CD4-positive, alpha-beta T cell (primary cell): ENCODE results near the gene TMEM69. TPM values are rescaled to one million over a fixed set of nuclear protein-coding genes. Genes with fewer than 3 reads are reported as not detected.
"Not testable (repeated sequence)": the region's sequence is repeated elsewhere in the genome, so short reads cannot be mapped to it uniquely, and the experiment has no call there.

ENCODE experiments used
- ATAC-seq: fragments of 200-7000 bp; cut with Tn5 transposase; one replicate; pipeline ENCODE4 v1.10.0; 2022; ENCODE audit warnings: mild to moderate bottlenecking; ENCODE audit not compliant: poor library complexity
- CTCF ChIA-PET: fragments of 350-600 bp; sonication (Branson Sonifier 250); formaldehyde crosslinking; loops from one replicate; lab custom pipeline; 2021; ENCODE audit warnings: antibody characterized with exemption, inconsistent platforms; lab: Charles Lee
- POLR2A ChIA-PET: fragments of 350-600 bp; sonication (Branson Sonifier 250); formaldehyde crosslinking; loops from one replicate; lab custom pipeline; 2021; ENCODE audit warnings: antibody characterized with exemption, inconsistent platforms; lab: Charles Lee
- DNase-seq, 14 experiments: peaks; one replicate each; pipeline ENCODE4 v3.0.0-alpha.2; 2013 to 2020; ENCODE audit warnings: mixed read lengths in 2 of 14
- H3K27ac ChIP-seq, 2 donors: one replicate each; pipeline versions ENCODE4 v1.5.1 to v1.7.0; 2013; ENCODE audit warnings: low read length in 2 of 2, low read depth in 1 of 2, mild to moderate bottlenecking in 1 of 2
- H3K27me3 ChIP-seq, 2 experiments: 1 replicate in 1 of 2; 2 replicates in 1 of 2; pipeline versions ENCODE4 v1.6.1 to v1.7.0; 2013; ENCODE audit warnings: low read length in 2 of 2, control low read depth in 1 of 2, mild to moderate bottlenecking in 1 of 2, moderate library complexity in 1 of 2; ENCODE audit not compliant: insufficient read depth in 2 of 2, control insufficient read depth in 1 of 2
- H3K36me3 ChIP-seq: one replicate; pipeline ENCODE4 v1.6.1; 2013; ENCODE audit warnings: low read length, control low read depth; ENCODE audit not compliant: insufficient read depth
- H3K4me1 ChIP-seq: one replicate; pipeline ENCODE4 v1.6.1; 2013; ENCODE audit warnings: low read length, control low read depth; ENCODE audit not compliant: insufficient read depth
- H3K4me3 ChIP-seq: one replicate; pipeline ENCODE4 v1.5.1; 2013; ENCODE audit warnings: mild to moderate bottlenecking, low read length, moderate library complexity
- H3K9me3 ChIP-seq, 2 experiments: 1 replicate in 1 of 2; 2 replicates in 1 of 2; pipeline versions ENCODE4 v1.6.1 to v1.7.0; 2013; ENCODE audit warnings: low read length in 2 of 2, mild to moderate bottlenecking in 2 of 2, control low read depth in 1 of 2, moderate library complexity in 1 of 2; ENCODE audit not compliant: control insufficient read depth in 1 of 2, insufficient read depth in 1 of 2
- H3K27ac Mint-ChIP-seq: one replicate; pipeline ENCODE4 v1.8.0; 2020; ENCODE audit warnings: mixed read lengths
- H3K27me3 Mint-ChIP-seq: one replicate; pipeline ENCODE4 v1.8.0; 2021; ENCODE audit warnings: mixed read lengths
- H3K36me3 Mint-ChIP-seq: one replicate; pipeline ENCODE4 v1.8.0; 2021; ENCODE audit warnings: low read depth, mixed read lengths
- H3K4me1 Mint-ChIP-seq: one replicate; pipeline ENCODE4 v1.8.0; 2021; ENCODE audit warnings: low read depth, mixed read lengths
- H3K4me3 Mint-ChIP-seq: one replicate; pipeline ENCODE4 v1.8.0; 2020; ENCODE audit warnings: mild to moderate bottlenecking, mixed read lengths
- H3K9me3 Mint-ChIP-seq: one replicate; pipeline ENCODE4 v1.8.0; 2020; ENCODE audit warnings: mixed read lengths
- CTCF ChIP-seq: fragments of 200-600 bp; IDR thresholded peaks from one replicate; pipeline ENCODE4 v1.8.0; 2022; ENCODE audit warnings: antibody characterized with exemption, mild to moderate bottlenecking
- intact Hi-C, 2 experiments: fragments of 100-400 bp; cut with DNase I in 1 of 2; cut with micrococcal nuclease in 1 of 2; formaldehyde crosslinking; loops; one replicate each; pipeline versions ENCODE4 v1.15.1 to v1.9.0; 2023 to 2025; cut with DNase I, micrococcal nuclease
- total RNA-seq, 174 experiments: library from RNA in 2 of 174; stranded (reverse) in 2 of 174; gene quantifications; one replicate each; pipeline ENCODE4 v1.2.3 and lab custom pipeline; 2021 to 2026

Gene TMEM69
- total RNA-seq, 2 experiments from 2014 or later = 5.6 to 6.3 TPM

- CTCF ChIA-PET = no interaction called here
- Histone ChIP-seq H3K4me1 (no peaks in the 10 kb centered on the region), H3K27me3 (no peaks in the 10 kb centered on the region), H3K36me3 (no peaks in the 10 kb centered on the region), H3K4me3 (no peak overlapping the region), H3K27ac (no peak overlapping the region), H3K9me3 (no peaks in the 10 kb centered on the region)
- Mint-ChIP-seq H3K4me3 (no peak overlapping the region), H3K36me3 (peaks cover 39% of the 10 kb centered on the region), H3K9me3 (no peaks in the 10 kb centered on the region), H3K27me3 (no peaks in the 10 kb centered on the region), H3K27ac (no peak overlapping the region), H3K4me1 (no peaks in the 10 kb centered on the region)
- no peak for ATAC-seq
- POLR2A ChIA-PET = no interaction called here
- no peak for DNase-seq
- no peak for TF ChIP-seq CTCF
- intact Hi-C loops = no loop called here
These were observed 34.8 kb downstream of the TMEM69 start for GRCh38 chr1:45722809-45723208.

- Histone ChIP-seq H3K9me3 (no peaks in the 10 kb centered on the region), H3K27me3 (no peaks in the 10 kb centered on the region), H3K4me3 (no peak overlapping the region), H3K36me3 (peaks cover 2% of the 10 kb centered on the region), H3K27ac (no peak overlapping the region), H3K4me1 (no peaks in the 10 kb centered on the region)
- POLR2A ChIA-PET = no interaction called here
- ATAC-seq (no peak), DNase-seq (no peak)
- Mint-ChIP-seq H3K27me3 (no peaks in the 10 kb centered on the region), H3K4me1 (no peaks in the 10 kb centered on the region), H3K4me3 (no peak overlapping the region), H3K9me3 (no peaks in the 10 kb centered on the region), H3K27ac (no peak overlapping the region), H3K36me3 (peaks cover 34% of the 10 kb centered on the region)
- intact Hi-C loops = no loop called here
- CTCF ChIA-PET = no interaction called here
- TF ChIP-seq CTCF = no peak
These were observed 35.4 kb downstream of the TMEM69 start for GRCh38 chr1:45723248-45723930.

- H3K36me3 Mint-ChIP-seq = peaks cover 20% of the 10 kb centered on the region
- DNase-seq, H3K4me1 ChIP-seq, H3K9me3 Mint-ChIP-seq, H3K27me3 Mint-ChIP-seq, H3K27ac ChIP-seq, H3K36me3 ChIP-seq, H3K9me3 ChIP-seq, POLR2A ChIA-PET, H3K4me1 Mint-ChIP-seq, H3K27ac Mint-ChIP-seq, intact Hi-C loops, ATAC-seq, H3K4me3 Mint-ChIP-seq, H3K27me3 ChIP-seq, H3K4me3 ChIP-seq: not testable (repeated sequence)
- CTCF ChIA-PET = interaction anchor here (0.6 kb wide), 2 partner anchors 11 to 609 kb away, joined by 3 read pairs; no protein-coding TSS in a partner anchor
These were observed 38.0 kb downstream of the TMEM69 start for GRCh38 chr1:45726007-45726406.
